GM12864 (cell line): Measurements from ENCODE around the gene FRY.

Experiments
- DNase-seq: peaks from one replicate; pipeline ENCODE4 v3.0.0-alpha.2; 2011; ENCODE audit warnings: low read depth
- H3K4me3 ChIP-seq: 2 replicates; pipeline ENCODE4 v1.5.1; 2011; ENCODE audit warnings: mild to moderate bottlenecking, low read depth, low read length, control low read depth
- CTCF ChIP-seq: IDR thresholded peaks from 2 replicates; pipeline ENCODE4 v1.5.1; 2011; ENCODE audit warnings: low read depth, mild to moderate bottlenecking, moderate library complexity, low read length, control low read depth, inconsistent platforms; ENCODE audit errors: missing control alignments

Gene FRY

DNA sequence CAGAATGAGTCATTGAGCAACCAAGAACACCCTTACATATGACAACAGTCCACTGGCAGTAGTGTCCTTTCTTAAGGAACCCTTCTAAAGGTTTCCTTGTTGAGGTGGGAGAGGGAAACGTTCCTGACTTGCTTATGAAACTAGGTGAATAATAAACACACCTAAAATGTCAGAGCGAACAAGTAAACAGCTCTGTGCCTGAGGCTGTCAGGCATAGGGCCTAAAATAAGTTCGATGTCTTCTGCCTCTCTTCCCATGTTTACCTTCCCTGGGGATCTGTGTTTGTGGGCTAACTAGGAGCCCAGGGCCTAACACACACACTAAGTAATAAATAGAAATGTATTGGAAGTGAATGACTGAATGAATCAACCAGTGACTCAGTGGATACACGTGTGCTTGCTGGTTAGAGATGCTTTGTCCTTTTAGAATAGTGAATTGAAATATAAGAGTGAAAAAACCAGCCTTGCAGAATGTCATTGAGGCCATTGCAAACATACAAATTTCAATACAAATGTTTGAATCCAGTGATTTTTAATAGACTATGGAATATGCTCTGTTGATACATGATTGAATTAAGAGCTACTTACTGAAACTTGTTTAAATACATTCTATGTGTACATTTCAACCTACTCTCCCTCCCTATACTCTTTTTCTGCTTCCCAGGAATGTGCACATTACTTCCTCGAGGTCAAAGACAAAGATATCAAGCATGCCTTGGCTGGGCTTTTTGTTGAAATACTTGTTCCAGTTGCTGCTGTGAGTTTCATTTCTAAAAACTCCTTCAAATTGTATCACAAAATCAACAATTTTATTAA lies 102.9 kb downstream of the FRY start:
- no peak overlapping the region for H3K4me3 ChIP-seq
- no peak for DNase-seq
- TF ChIP-seq CTCF, result no peak

DNA sequence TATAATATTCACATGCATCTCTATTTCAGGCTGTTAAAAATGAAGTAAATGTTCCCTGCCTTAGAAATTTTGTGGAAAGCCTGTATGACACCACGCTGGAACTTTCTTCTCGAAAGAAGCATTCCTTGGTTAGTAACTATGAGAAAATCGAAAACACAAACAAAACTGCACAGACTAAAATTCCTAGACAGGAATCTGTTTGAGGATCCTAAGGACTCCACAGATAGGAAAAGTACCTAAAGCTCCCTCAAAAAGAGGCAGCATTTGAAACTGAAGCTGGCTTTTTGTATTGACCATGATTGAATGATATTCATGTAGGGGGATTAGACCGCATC lies 103.4 kb downstream of the FRY start:
- H3K4me3 ChIP-seq, result no peak overlapping the region
- TF ChIP-seq CTCF, result no peak
- no peak for DNase-seq

DNA sequence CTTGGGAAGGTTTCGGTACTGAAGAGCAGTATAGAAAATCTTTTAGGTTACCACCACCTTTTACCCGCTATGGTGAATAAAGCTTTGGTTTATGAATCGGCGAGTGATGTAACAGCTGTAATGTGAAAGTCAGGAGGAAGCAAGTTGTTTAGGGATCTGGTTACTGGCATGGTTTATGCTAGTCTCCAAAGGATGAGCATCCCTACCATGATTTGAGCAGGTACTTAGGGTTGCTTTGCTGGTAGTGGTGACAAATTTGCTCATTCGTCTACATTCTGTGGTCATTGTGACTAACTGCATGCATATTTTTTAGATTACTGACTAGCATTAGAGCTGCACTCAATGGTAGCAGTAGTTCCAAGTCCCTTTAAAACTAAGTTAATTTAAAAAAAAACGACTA lies 104.1 kb downstream of the FRY start:
- no peak for TF ChIP-seq CTCF
- no peak for DNase-seq
- no peak overlapping the region for H3K4me3 ChIP-seq

DNA sequence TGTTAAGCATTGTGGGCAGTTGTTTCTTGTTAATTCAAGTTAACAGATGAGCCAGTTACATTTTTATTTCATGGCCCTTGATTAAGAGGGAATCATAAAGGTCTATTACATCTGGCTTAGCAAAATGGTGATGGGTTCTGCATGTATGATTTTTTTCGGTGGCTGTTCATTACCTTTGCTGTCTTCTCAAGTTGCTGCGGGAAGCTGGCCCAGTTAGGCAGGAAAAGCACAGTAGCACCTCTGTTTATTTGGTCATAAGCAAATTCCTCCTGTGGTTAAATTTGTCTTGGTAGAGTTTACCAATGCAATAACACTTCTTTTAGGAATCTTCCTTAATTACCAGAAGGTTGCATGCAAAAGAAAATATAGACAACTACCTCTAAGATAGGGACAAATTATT lies 104.5 kb downstream of the FRY start:
- no peak for DNase-seq
- no peak overlapping the region for H3K4me3 ChIP-seq
- no peak for TF ChIP-seq CTCF

- no peak for DNase-seq
- TF ChIP-seq CTCF, result no peak
- H3K4me3 ChIP-seq, result no peak overlapping the region
These were observed 105.1 kb downstream of the FRY start for GRCh38 chr13:32136716-32137115.

DNA sequence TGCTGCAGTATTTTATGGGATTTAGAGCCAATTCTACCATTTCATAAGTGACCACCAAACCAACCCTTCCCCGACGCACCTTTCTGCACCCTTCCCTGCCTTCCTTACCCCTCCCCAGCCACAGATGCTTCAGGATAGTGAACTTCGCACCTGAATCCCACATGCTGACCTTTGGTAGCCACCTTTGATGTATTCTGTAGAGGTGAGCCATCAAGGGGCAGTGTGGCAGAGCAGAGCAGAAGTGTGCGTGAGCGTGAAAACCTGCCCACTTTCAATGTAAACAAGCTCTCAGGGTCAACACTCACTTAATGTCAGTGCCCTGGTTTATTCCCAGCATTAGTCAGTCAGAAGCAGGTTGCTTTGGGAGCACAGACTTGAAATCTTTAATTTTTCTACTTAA lies 107.7 kb downstream of the FRY start:
- no peak for DNase-seq
- no peak overlapping the region for H3K4me3 ChIP-seq
- no peak for TF ChIP-seq CTCF

- TF ChIP-seq CTCF, result no peak
- H3K4me3 ChIP-seq, result no peak overlapping the region
- no peak for DNase-seq
These were observed 108.5 kb downstream of the FRY start for GRCh38 chr13:32140109-32140508.
